Endothelial cell (in vitro differentiated cells): ENCODE measurements around the gene CRADD. TPM values are rescaled to one million over a fixed set of nuclear protein-coding genes. Genes with fewer than 3 reads are reported as not detected.

ENCODE experiments used
- DNase-seq: peaks from one replicate; pipeline ENCODE4 v3.0.0; 2021; ENCODE audit warnings: low spot score
- H3K27ac Mint-ChIP-seq: one replicate; pipeline ENCODE4 v1.8.0; 2021; ENCODE audit warnings: mixed read lengths, inconsistent platforms; ENCODE audit not compliant: unreplicated experiment
- H3K27me3 Mint-ChIP-seq: one replicate; pipeline ENCODE4 v1.8.0; 2021; ENCODE audit warnings: mild to moderate bottlenecking, moderate library complexity, mixed read lengths, inconsistent platforms; ENCODE audit not compliant: unreplicated experiment
- H3K36me3 Mint-ChIP-seq: one replicate; pipeline ENCODE4 v1.8.0; 2021; ENCODE audit warnings: mild to moderate bottlenecking, low read depth, mixed read lengths, inconsistent platforms; ENCODE audit not compliant: unreplicated experiment
- H3K4me1 Mint-ChIP-seq: one replicate; pipeline ENCODE4 v1.8.0; 2021; ENCODE audit warnings: mild to moderate bottlenecking, mixed read lengths, inconsistent platforms; ENCODE audit not compliant: unreplicated experiment
- H3K4me3 Mint-ChIP-seq: one replicate; pipeline ENCODE4 v1.8.0; 2021; ENCODE audit warnings: mild to moderate bottlenecking, mixed read lengths, inconsistent platforms; ENCODE audit not compliant: unreplicated experiment
- H3K9me3 Mint-ChIP-seq: one replicate; pipeline ENCODE4 v1.8.0; 2021; ENCODE audit warnings: mixed read lengths, inconsistent platforms; ENCODE audit not compliant: unreplicated experiment
- total RNA-seq: library from RNA; stranded (reverse); fragmentation: NEBNext Ultra II Directional; extraction: Animal tissue kit (Norgen Biotek cat#: 25700); gene quantifications from one replicate; pipeline ENCODE4 v1.2.1, GENCODE V29; 2021; ENCODE audit not compliant: unreplicated experiment
- TF ChIP-seq, protein P1 (sequence below): fragments of 200-600 bp; sonication (generic); IDR thresholded peaks from one replicate; pipeline ENCODE4 v1.5.0; 2021; ENCODE audit warnings: antibody characterized with exemption; ENCODE audit not compliant: unreplicated experiment

The CRADD gene
- total RNA-seq, 1 donor from 2014 or later, result 6.5 TPM

DNA sequence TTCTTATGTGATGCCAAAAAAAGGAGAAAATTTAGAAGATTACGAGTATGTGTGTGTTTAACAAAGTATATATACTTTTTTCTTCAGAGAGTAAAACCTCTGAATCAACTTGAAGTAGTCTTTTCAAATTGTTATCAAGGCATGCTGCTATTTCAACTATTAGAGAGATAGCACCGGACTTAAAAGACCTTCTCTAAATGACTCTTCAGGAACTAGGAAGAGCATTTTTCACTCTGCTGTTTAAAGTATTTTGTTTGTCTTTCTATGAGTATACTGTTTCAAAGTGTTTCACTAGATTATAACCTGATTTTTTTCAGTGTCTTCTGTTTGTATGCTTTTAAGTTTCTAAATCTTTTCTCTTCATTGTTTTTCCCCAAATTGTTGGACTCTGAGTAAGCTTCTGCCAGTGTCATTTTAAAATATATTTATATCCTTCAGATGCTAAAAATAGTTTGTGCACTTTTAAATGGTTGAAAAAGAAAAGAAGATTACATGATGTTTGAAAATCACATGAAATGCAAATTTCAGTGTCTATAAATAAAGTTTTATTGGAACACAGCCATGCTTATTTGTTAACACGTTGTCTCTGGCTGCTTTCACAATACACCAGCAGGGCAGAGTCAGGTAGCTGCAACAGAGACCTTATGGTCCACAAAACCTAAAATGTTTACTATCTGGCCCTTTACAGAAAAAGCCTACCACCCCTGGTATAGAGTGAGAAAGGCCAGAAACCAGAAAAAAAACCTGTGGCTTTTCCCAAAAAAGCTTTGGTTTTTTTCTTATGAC is 21.3 kb downstream of the CRADD start:
- H3K27ac Mint-ChIP-seq, result no peak overlapping the region
- DNase-seq, result no peak
- H3K9me3 Mint-ChIP-seq, result no peaks in the 10 kb centered on the region
- H3K4me3 Mint-ChIP-seq, result no peak overlapping the region
- no peaks in the 10 kb centered on the region for H3K27me3 Mint-ChIP-seq
- no peaks in the 10 kb centered on the region for H3K4me1 Mint-ChIP-seq
- no peaks in the 10 kb centered on the region for H3K36me3 Mint-ChIP-seq
- TF ChIP-seq, protein P1, sequence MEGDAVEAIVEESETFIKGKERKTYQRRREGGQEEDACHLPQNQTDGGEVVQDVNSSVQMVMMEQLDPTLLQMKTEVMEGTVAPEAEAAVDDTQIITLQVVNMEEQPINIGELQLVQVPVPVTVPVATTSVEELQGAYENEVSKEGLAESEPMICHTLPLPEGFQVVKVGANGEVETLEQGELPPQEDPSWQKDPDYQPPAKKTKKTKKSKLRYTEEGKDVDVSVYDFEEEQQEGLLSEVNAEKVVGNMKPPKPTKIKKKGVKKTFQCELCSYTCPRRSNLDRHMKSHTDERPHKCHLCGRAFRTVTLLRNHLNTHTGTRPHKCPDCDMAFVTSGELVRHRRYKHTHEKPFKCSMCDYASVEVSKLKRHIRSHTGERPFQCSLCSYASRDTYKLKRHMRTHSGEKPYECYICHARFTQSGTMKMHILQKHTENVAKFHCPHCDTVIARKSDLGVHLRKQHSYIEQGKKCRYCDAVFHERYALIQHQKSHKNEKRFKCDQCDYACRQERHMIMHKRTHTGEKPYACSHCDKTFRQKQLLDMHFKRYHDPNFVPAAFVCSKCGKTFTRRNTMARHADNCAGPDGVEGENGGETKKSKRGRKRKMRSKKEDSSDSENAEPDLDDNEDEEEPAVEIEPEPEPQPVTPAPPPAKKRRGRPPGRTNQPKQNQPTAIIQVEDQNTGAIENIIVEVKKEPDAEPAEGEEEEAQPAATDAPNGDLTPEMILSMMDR, result no peak

DNA sequence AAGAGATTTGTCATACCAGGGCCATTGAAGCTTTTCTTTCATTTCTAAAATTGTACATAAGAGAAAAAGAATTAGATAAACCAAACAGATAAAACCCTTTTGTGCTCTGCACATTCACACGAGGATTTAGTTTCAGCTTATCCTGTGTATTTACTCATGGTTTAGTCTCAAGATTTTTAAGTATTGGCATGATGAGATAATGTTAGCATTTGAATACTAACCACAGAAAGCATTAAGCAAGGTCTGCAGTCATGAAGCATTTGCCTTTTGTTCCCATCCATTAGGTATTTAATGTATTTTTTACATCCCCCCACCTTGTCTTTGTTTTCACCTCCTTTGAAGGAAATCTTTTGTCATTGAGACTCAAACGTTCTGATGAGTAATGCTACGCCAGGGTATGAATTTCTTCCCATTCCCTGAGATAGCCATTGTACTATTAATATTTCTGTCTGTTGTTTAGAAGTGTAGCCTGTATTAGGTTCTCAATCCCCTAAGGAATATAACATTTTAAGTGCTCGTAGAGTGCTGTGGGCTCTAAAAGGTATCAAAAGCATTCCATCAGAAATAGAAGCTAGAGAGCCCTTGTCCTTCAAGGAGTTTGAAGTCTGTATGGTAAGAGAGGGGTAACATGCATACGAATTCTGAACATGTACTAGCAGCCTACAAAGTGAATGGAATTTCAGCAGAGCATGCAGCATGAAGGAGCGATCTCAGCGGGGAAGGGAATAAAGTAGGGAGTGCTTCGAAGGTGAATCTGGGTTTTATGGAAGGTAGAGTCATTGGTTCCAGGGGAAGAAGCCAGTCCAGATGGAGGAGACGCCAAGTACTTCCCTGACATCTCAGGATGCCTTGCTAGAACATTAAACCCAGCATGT is 22.3 kb downstream of the CRADD start:
- H3K27me3 Mint-ChIP-seq, result no peaks in the 10 kb centered on the region
- H3K27ac Mint-ChIP-seq, result no peak overlapping the region
- no peaks in the 10 kb centered on the region for H3K36me3 Mint-ChIP-seq
- no peak overlapping the region for H3K4me3 Mint-ChIP-seq
- H3K9me3 Mint-ChIP-seq, result no peaks in the 10 kb centered on the region
- no peaks in the 10 kb centered on the region for H3K4me1 Mint-ChIP-seq
- TF ChIP-seq, protein P1, result no peak
- no peak for DNase-seq

DNA sequence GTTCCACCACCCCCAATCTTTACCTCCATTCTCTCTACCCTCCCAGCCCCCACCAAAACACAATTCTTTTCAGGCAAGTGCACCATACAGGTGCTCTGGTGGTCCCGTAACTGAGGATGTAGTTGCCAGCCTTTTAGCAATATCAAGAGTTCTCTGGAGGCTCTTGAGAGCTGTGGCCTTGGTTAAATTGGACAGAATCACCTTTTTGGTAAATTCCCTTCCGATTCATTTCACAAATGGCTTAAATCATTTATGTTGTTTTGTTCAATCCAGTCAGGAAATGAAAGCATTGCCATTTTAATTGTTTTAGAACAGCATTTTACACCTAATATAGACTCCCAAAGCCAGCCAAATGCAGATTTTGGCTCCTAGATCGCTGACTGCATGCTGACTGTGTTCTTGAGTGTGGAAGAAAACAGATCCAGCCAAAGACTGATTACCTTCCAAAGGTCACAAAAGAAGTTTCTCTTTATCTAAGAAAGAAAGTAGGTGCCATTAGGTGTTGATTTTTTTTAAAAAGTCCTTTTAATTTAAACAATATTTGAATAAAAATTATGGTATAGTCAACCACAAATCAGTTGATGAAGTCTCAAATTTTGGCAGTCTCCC is 25.6 kb downstream of the CRADD start:
- Mint-ChIP-seq H3K9me3 (no peaks in the 10 kb centered on the region), H3K4me3 (no peak overlapping the region), H3K27ac (no peak overlapping the region), H3K27me3 (no peaks in the 10 kb centered on the region), H3K4me1 (no peaks in the 10 kb centered on the region), H3K36me3 (no peaks in the 10 kb centered on the region)
- TF ChIP-seq, protein P1, result no peak
- no peak for DNase-seq

DNA sequence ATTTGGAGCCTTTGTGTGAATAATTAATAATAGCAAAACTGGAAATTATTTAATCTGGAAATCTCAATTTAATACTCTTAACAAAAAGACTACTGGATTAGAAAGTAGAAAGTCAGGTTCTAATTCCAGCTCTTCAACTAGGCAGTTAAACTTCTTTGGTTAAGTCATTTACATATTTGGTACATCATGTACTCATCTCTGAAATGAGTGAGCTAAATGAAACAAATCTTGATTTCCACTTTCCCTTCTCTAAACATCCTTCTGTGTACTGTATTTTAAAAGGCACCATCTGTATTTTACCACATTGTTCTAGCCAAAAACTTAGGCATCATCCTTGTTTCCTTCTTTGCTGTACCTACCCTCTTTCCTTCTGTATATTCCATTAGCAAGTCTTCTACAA is 26.9 kb downstream of the CRADD start:
- TF ChIP-seq, protein P1, result no peak
- DNase-seq, result no peak
- H3K9me3 Mint-ChIP-seq, result no peaks in the 10 kb centered on the region
- H3K36me3 Mint-ChIP-seq, result no peaks in the 10 kb centered on the region
- H3K27ac Mint-ChIP-seq, result no peak overlapping the region
- H3K4me3 Mint-ChIP-seq, result no peak overlapping the region
- peaks cover 2% of the 10 kb centered on the region for H3K27me3 Mint-ChIP-seq
- no peaks in the 10 kb centered on the region for H3K4me1 Mint-ChIP-seq
